AG04449 (cell line): ENCODE measurements around the gene RRM2.

Source experiments
- CTCF ChIA-PET: fragments of 350-600 bp; formaldehyde crosslinking; extraction: SDS; loops from one replicate; lab custom pipeline; 2021; ENCODE audit warnings: antibody characterized with exemption; lab: Yijun Ruan, JAX
- POLR2A ChIA-PET: fragments of 400-600, 350-600 bp; formaldehyde crosslinking; extraction: SDS; loops from one replicate; lab custom pipeline; 2020; ENCODE audit warnings: antibody characterized with exemption, inconsistent platforms; lab: Yijun Ruan, JAX
- DNase-seq: peaks from one replicate; pipeline ENCODE4 v3.0.0-alpha.2; 2010; ENCODE audit warnings: low read depth, low spot score
- H3K4me3 ChIP-seq: 2 replicates; pipeline ENCODE4 v1.5.1; 2011; ENCODE audit warnings: low read depth, mild to moderate bottlenecking, control low read depth, low read length
- TF ChIP-seq, protein P1 (sequence below): IDR thresholded peaks from one replicate; pipeline ENCODE4 v1.5.1; 2011; ENCODE audit warnings: mild to moderate bottlenecking, moderate library complexity, low read length, control low read depth, inconsistent platforms; ENCODE audit not compliant: insufficient read depth; ENCODE audit errors: missing control alignments

The RRM2 gene

DNA sequence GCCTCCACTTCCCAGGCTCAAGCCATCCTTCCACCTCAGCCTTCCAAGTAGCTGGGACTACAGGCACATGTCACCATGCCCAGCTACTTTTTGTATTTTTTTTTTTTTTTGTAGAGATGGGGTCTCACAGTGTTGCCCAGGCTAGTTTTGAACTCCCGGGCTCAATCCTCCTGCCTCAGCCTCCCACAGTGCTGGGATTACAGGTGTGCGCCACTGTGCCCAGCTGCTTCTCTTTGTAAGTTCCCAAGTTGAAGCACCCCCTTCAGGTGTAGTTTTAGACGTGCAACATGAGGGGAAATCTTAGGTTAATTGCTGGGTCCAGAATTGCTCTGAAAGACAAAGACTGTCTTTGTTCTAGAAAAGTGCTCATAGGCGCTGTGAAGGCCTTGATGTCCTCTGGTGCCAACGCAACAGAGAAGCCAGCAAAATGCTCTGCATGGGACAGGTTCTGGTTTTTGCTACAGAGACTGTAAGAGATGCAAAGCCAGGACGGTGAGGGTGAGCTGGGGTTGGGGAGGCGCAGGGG is 46.6 kb downstream of the RRM2 start:
- ChIA-PET POLR2A (interaction anchor here (0.6 kb wide), 1 partner anchor 16 kb away, joined by 3 read pairs; no protein-coding TSS in a partner anchor), CTCF (interaction anchor here (0.8 to 2.9 kb wide), 2 partner anchors 10 to 240 kb away, joined by 4 to 13 read pairs; no protein-coding TSS in a partner anchor)
- TF ChIP-seq, protein P1, sequence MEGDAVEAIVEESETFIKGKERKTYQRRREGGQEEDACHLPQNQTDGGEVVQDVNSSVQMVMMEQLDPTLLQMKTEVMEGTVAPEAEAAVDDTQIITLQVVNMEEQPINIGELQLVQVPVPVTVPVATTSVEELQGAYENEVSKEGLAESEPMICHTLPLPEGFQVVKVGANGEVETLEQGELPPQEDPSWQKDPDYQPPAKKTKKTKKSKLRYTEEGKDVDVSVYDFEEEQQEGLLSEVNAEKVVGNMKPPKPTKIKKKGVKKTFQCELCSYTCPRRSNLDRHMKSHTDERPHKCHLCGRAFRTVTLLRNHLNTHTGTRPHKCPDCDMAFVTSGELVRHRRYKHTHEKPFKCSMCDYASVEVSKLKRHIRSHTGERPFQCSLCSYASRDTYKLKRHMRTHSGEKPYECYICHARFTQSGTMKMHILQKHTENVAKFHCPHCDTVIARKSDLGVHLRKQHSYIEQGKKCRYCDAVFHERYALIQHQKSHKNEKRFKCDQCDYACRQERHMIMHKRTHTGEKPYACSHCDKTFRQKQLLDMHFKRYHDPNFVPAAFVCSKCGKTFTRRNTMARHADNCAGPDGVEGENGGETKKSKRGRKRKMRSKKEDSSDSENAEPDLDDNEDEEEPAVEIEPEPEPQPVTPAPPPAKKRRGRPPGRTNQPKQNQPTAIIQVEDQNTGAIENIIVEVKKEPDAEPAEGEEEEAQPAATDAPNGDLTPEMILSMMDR, result no peak
- no peak for DNase-seq
- no peak overlapping the region for H3K4me3 ChIP-seq

DNA sequence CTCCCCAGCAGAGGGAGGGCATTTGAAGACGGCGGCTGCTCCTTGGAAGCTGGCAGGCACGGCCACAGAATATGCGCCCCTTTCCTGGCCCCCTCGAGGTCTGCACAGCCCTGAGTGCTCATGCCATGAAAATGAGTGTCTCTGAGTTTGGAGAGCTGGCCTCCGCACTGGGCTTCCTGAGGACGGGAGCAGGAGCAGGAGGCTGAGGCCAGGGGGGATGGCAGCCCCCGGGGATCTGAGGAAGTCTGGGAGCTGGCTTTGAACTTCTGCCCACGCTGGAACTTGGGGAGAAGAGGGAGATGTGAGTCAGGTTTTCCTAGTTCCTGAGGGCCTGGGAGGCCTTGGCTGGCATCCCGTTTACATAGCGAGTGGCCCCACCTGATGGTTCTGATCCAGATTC is 47.0 kb downstream of the RRM2 start:
- ChIA-PET CTCF (interaction anchor here (0.8 to 2.9 kb wide), 2 partner anchors 10 to 239 kb away, joined by 4 to 13 read pairs; no protein-coding TSS in a partner anchor), POLR2A (interaction anchor here (0.6 kb wide), 1 partner anchor 16 kb away, joined by 3 read pairs; no protein-coding TSS in a partner anchor)
- TF ChIP-seq, protein P1, result no peak
- no peak for DNase-seq
- no peak overlapping the region for H3K4me3 ChIP-seq

DNA sequence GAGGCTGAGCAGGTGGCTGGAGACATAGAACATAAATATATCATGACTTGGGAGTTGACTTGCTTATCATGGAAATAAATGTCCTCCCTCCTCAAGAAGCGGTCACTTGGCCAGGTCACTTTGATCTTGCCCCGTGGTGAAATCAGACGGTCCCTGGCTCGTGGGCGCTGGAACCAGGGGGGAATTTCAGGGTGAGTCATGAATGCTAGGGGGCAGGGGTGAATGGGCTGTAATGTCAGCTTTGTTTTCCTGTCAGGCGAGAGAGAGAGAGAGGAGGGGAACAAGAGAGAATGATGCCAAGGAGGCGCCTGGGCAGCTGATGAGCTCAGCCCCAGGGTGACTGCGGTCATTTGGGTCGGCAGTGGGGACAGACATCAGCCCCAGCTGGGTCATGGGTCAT is 47.7 kb downstream of the RRM2 start:
- TF ChIP-seq, protein P1, result no peak

DNA sequence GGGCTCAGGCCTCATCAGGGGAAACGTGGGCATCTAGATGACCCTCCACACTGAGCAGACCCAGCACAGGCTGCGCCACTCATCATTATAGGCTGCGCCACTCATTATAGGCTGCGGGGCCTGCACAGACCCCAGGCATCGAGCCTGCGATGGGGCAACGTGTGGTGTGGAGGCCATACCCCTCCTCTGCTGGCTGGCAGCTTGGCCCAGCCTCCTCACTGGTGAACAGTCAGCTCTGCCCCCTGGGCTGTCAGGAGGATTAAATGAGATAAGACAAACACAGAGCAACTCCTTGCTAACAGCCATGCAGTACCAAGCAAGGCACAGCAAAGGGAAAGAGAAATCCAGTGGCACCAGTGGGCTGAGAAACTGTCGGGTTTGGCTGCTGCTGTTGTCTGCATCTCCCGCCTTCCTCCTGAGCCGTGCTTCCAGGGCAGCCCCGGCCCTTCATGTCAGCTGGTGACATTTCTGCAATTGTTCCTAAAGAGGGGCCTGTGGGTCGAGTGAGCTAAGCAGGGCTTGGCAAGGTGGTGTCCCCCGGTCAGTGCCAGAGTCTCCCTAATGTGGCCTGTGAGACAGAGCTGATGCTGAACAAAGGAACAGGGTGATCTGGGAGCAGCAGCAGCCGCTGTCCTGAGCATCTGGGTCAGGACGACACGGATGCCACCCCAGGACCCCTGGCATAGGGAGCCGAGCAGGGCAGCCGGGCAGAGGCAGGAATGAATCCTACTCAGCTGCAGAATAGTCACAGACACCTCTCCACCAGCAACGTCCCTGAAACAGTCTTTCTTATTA is 48.7 kb downstream of the RRM2 start:
- ChIA-PET POLR2A (no interaction called here), CTCF (interaction anchor here (2.9 kb wide), 1 partner anchor 238 kb away, joined by 13 read pairs; no protein-coding TSS in a partner anchor)
- no peak overlapping the region for H3K4me3 ChIP-seq
- TF ChIP-seq, protein P1, result no peak
- DNase-seq, result no peak

More for the DNA sequence above, 47.7 kb downstream of the RRM2 start:
- H3K4me3 ChIP-seq, result no peak overlapping the region
- DNase-seq, result no peak
- ChIA-PET POLR2A (no interaction called here), CTCF (interaction anchor here (0.8 to 2.9 kb wide), 2 partner anchors 9 to 238 kb away, joined by 4 to 13 read pairs; no protein-coding TSS in a partner anchor)

DNA sequence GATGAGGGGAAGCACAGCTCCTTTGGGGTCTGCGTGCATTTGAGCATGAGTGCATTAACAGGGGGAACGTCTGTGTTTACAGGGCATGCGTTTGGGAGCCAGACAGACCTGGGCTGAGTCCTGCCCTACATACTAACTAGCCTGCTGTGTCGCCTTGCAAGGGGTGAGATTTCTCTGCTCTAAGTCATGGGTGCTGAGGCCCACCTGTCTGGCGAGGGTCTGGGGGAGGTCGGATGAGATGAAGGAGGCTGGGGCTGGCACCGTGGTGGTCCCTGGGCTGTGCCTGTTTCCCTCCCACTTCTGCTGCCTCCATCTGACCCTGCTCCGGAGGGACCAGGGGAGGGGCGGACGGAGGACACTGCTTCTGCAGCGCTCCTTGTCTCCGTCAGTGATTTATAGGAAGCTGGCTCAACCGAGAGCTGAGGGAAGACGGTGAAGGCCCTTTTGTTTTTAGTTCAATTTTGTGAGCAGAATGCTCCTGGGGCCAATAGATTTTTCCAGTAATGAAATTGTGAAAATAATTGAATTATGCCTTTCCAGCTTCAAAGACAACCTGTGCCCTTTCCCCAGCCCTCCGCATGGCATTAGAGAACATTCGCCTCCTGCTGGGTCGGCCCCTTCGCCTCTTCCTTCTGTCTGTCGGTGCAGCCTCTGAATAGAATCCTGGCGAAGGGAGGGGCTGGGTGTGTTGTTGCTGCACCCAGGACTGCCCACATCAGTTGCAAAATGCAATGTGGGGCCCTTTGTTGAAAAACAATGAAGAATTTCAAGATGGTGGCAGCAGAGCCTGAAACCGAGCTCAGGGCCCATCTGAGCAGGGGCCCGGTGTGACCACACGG is 49.7 kb downstream of the RRM2 start:
- POLR2A ChIA-PET, result no interaction called here
- TF ChIP-seq, protein P1, result no peak
- DNase-seq, result no peak
- CTCF ChIA-PET, result interaction anchor here (0.9 kb wide), 1 partner anchor 237 kb away, joined by 3 read pairs; no protein-coding TSS in a partner anchor
- H3K4me3 ChIP-seq, result no peak overlapping the region
